Measurements from ENCODE around the gene LBR. TPM values are rescaled to one million over a fixed set of nuclear protein-coding genes. Genes with fewer than 3 reads are reported as not detected.
"Not testable (repeated sequence)": the region's sequence is repeated elsewhere in the genome, so short reads cannot be mapped to it uniquely, and the experiment has no call there.

LBR gene
- total RNA-seq, 1 donor from 2014 or later, result 73.4 TPM

- no peak overlapping the region for H3K4me3 Mint-ChIP-seq
- H3K4me1 Mint-ChIP-seq, result peaks cover 5% of the 10 kb centered on the region
Observed at GRCh38 chr1:225474439-225474985, 46.7 kb upstream of the LBR start.

DNA sequence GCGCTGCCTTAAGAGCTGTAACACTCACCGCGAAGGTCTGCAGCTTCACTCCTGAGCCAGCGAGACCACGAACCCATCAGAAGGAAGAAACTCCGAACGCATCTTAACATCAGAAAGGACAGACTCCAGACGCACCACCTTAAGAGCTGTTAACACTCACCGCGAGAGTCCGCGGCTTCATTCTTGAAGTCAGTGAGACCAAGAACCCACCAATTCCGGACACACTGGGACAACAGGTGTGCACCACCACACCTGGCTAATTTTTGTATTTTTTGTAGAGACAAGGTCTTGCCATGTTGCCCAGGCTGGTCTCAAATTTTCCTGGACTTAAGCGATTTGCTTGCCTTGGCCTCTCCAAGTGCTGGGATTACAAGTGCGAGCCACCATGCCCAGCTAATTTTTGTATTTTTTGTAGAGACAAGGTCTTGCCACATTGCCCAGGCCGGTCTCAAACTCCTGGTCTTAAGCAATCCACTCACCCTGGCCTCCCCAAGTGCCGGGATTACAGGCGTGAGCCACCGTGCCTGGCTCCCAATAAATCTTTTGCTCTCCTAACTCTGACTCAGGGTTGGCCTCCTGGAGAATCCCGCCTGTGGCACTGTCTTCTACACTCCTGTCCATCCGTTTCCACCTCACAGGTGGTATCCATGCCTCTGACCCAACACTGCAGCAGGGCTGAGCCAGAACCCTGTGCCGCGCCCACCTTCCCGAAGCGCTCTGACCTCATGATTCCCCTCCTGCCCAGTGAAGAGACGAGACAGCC is 46.0 kb upstream of the LBR start:
- not testable (repeated sequence) for H3K27me3 Mint-ChIP-seq (ENCODE audit: low read depth); H3K4me3 Mint-ChIP-seq

More at GRCh38 chr1:225474439-225474985, 46.7 kb upstream of the LBR start:
- H3K9me3 Mint-ChIP-seq, result no peaks in the 10 kb centered on the region
- H3K27me3 Mint-ChIP-seq (ENCODE audit: low read depth), result peaks cover 5% of the 10 kb centered on the region
- H3K27ac Mint-ChIP-seq, result no peak overlapping the region
- no peaks in the 10 kb centered on the region for H3K36me3 Mint-ChIP-seq
- TF ChIP-seq, protein P1, sequence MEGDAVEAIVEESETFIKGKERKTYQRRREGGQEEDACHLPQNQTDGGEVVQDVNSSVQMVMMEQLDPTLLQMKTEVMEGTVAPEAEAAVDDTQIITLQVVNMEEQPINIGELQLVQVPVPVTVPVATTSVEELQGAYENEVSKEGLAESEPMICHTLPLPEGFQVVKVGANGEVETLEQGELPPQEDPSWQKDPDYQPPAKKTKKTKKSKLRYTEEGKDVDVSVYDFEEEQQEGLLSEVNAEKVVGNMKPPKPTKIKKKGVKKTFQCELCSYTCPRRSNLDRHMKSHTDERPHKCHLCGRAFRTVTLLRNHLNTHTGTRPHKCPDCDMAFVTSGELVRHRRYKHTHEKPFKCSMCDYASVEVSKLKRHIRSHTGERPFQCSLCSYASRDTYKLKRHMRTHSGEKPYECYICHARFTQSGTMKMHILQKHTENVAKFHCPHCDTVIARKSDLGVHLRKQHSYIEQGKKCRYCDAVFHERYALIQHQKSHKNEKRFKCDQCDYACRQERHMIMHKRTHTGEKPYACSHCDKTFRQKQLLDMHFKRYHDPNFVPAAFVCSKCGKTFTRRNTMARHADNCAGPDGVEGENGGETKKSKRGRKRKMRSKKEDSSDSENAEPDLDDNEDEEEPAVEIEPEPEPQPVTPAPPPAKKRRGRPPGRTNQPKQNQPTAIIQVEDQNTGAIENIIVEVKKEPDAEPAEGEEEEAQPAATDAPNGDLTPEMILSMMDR (IDR thresholded peaks at IDR 0.05; ENCODE audit: unreplicated experiment), result no peak
- DNase-seq (ENCODE audit: low spot score in 2 of 2, unreplicated experiment in 2 of 2), result no peak

GRCh38 chr1:225473266-225473665 is 45.4 kb upstream of the LBR start:
- H3K9me3 Mint-ChIP-seq; H3K27me3 Mint-ChIP-seq (ENCODE audit: low read depth); H3K4me3 Mint-ChIP-seq; H3K27ac Mint-ChIP-seq; H3K4me1 Mint-ChIP-seq; H3K36me3 Mint-ChIP-seq: not testable (repeated sequence)
- peak in 1 of 2 experiments; percentile 11 for DNase-seq (ENCODE audit: low spot score in 2 of 2, unreplicated experiment in 2 of 2)

More for the DNA sequence above, 46.0 kb upstream of the LBR start:
- DNase-seq (ENCODE audit: low spot score in 2 of 2, unreplicated experiment in 2 of 2), result peak in 1 of 2 experiments; percentile 32
- not testable (repeated sequence) for H3K27ac Mint-ChIP-seq, H3K4me1 Mint-ChIP-seq, H3K9me3 Mint-ChIP-seq, H3K36me3 Mint-ChIP-seq

GRCh38 chr1:225471453-225472301 is 43.8 kb upstream of the LBR start:
- Mint-ChIP-seq H3K27ac (no peak overlapping the region), H3K27me3 (ENCODE audit: low read depth) (no peaks in the 10 kb centered on the region), H3K4me3 (no peak overlapping the region), H3K36me3 (no peaks in the 10 kb centered on the region), H3K9me3 (no peaks in the 10 kb centered on the region), H3K4me1 (no peaks in the 10 kb centered on the region)
- peak in 1 of 2 experiments; percentile 20 for DNase-seq (ENCODE audit: low spot score in 2 of 2, unreplicated experiment in 2 of 2)
- TF ChIP-seq, protein P1 (IDR thresholded peaks at IDR 0.05; ENCODE audit: unreplicated experiment), result no peak

- no peaks in the 10 kb centered on the region for H3K36me3 Mint-ChIP-seq
Observed at GRCh38 chr1:225471109-225471452, 43.2 kb upstream of the LBR start.

More at GRCh38 chr1:225471109-225471452, 43.2 kb upstream of the LBR start:
- TF ChIP-seq, protein P1 (IDR thresholded peaks at IDR 0.05; ENCODE audit: unreplicated experiment), result no peak
- no peaks in the 10 kb centered on the region for H3K27me3 Mint-ChIP-seq (ENCODE audit: low read depth)
- H3K4me1 Mint-ChIP-seq, result no peaks in the 10 kb centered on the region
- no peak overlapping the region for H3K27ac Mint-ChIP-seq
- H3K9me3 Mint-ChIP-seq, result no peaks in the 10 kb centered on the region
- H3K4me3 Mint-ChIP-seq, result no peak overlapping the region
- no peak for DNase-seq (ENCODE audit: low spot score in 2 of 2, unreplicated experiment in 2 of 2)

Data from mesothelial cell of epicardium (in vitro differentiated cells).